ENCODE results near the gene GIT1. TPM values are rescaled to one million over a fixed set of nuclear protein-coding genes. Genes with fewer than 3 reads are reported as not detected.

The GIT1 gene
- total and polyA plus RNA-seq, 2 donors (not counting 3 experiments of a cell fraction or from before 2014, with no cell fraction given): 75.5 to 92.5 TPM

GRCh38 chr17:29563816-29564215, 25.6 kb downstream of the GIT1 start:
- no peaks in the 10 kb centered on the region for H3K36me3 ChIP-seq (ENCODE audit: control insufficient read depth in 2 of 2, extremely low read depth in 1 of 2, insufficient read depth in 2 of 2, low read length in 2 of 2)
- H4K20me1 ChIP-seq (replicated peaks; ENCODE audit: control insufficient read depth, extremely low read depth, insufficient read depth, low read length): no peaks in the 10 kb centered on the region
- CTCF ChIA-PET: interaction anchor here (0.6 to 4.9 kb wide), 2 partner anchors 29 to 1902 kb away, joined by 3 to 34 read pairs; partner anchors contain the start of gene ANKRD13B
- no peaks in the 10 kb centered on the region for H3K27me3 ChIP-seq (ENCODE audit: control insufficient read depth in 2 of 2, insufficient read depth in 2 of 2, low read length in 2 of 2)
- DNase-seq (ENCODE audit: low read depth, low spot score) (no peak), FAIRE-seq (no peak)
- peaks cover 14% of the 10 kb centered on the region for H3K4me1 ChIP-seq (ENCODE audit: control insufficient read depth, extremely low read depth, insufficient read depth, low read length)
- intact Hi-C loops (cut with micrococcal nuclease) (no loop called here), dilution Hi-C loops (cut with MboI; ENCODE audit: extremely low pct_ligation_motif_present, low sequenced_read_pairs) (no loop called here)
- no peak overlapping the region for H3K4me3 ChIP-seq (replicated peaks in 1 of 3; ENCODE audit: insufficient read depth in 1 of 3, low read depth in 1 of 3, low read length in 3 of 3)
- H3K9ac ChIP-seq (replicated peaks; ENCODE audit: extremely low read depth, insufficient read depth, low read length): no peak overlapping the region
- H2AFZ ChIP-seq (ENCODE audit: low read depth, low read length): no peak overlapping the region
- H3K79me2 ChIP-seq (ENCODE audit: control insufficient read depth, insufficient read depth, low read length): no peaks in the 10 kb centered on the region
- TF ChIP-seq POLR2AphosphoS5 (IDR thresholded peaks at IDR 0.05; ENCODE audit: insufficient read depth, low read depth, low read length): no peak
- TF ChIP-seq POLR2A (IDR thresholded peaks at IDR 0.05; ENCODE audit: low read depth, low read length): no peak
- no peak for TF ChIP-seq JUN (IDR thresholded peaks at IDR 0.05; ENCODE audit: borderline replicate concordance, insufficient read depth, insufficient read length, low read depth)
- no peak for TF ChIP-seq EZH2 (IDR thresholded peaks at IDR 0.05; ENCODE audit: borderline replicate concordance, low read depth, low read length, severe bottlenecking)
- TF ChIP-seq CTCF (IDR thresholded peaks at IDR 0.05; ENCODE audit: extremely low read depth in 1 of 2, insufficient read depth in 1 of 2, low read depth in 1 of 2, low read length in 2 of 2): no peak
- TF ChIP-seq FOS (IDR thresholded peaks at IDR 0.05; ENCODE audit: borderline replicate concordance, insufficient read depth, low read length): no peak
- no peak for TF ChIP-seq MAX (IDR thresholded peaks at IDR 0.05; ENCODE audit: insufficient read depth, insufficient read length)
- no peak for TF ChIP-seq MYC (IDR thresholded peaks at IDR 0.05; ENCODE audit: low read depth, low read length)
- no peak for TF ChIP-seq GATA2 (IDR thresholded peaks at IDR 0.05; ENCODE audit: insufficient read depth, insufficient read length, low read depth, low read length)
- no peaks in the 10 kb centered on the region for H3K9me1 ChIP-seq (replicated peaks; ENCODE audit: control insufficient read depth, extremely low read depth, insufficient read depth, low read length)
- BruUV-seq (replicated peaks): no TSS peak
- no peaks in the 10 kb centered on the region for H3K9me3 ChIP-seq (replicated peaks; ENCODE audit: control insufficient read depth, insufficient read depth, low read length)
- no peak overlapping the region for H3K4me2 ChIP-seq (ENCODE audit: insufficient read depth, low read length)
- POLR2A ChIA-PET: interaction anchor here (0.6 kb wide), 1 partner anchor 27 kb away, joined by 3 read pairs; no protein-coding TSS in a partner anchor
- H3K27ac ChIP-seq (ENCODE audit: insufficient read depth, low read depth, low read length): no peak overlapping the region
